Stimulated activated CD4-positive, alpha-beta T cell treated with anti-CD3 and anti-CD28 coated beads, Interleukin-12 subunit alpha, Interleukin-12 subunit beta, amount 100 ng/mL, for 48 hours (primary cell): Measurements from ENCODE around the gene ATP11A.
"Not testable (repeated sequence)": the region's sequence is repeated elsewhere in the genome, so short reads cannot be mapped to it uniquely, and the experiment has no call there.

ENCODE experiments used
- DNase-seq, 3 donors: peaks; one replicate each; pipeline ENCODE4 v3.0.0-alpha.2; 2020; ENCODE audit warnings: low read depth in 2 of 3, low spot score in 1 of 3

Gene ATP11A

DNA sequence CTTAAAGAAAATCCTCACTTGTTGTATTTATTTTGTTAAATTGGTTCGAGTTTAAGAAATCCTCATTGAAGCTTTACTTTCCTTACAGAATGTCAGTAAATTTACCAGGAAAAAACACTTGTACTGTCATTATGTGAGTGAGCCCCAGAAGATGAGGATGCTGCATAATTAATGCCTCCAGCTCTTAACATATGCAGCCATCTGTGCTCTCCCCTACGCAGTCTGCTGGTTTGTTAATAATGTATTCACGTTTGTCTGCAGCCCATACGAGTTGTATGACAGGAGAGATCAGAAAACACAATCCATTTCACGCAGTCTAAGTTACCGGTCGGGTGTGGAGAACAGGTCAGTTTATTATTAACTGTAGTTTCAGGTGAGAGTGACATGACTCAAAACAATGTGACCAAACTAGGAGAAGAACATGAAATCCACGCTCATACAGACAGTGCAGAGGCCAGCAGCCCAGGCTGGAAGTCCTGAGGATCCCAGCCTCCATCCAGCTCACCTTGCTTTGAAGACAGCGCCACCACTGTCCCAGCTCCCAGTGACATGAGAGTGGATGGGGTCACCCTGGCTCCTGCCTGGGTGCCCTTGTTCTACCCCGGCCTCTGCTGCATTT is 19.8 kb upstream of the ATP11A start:
- no peak for DNase-seq

- DNase-seq = no peak
These were observed 19.0 kb upstream of the ATP11A start for GRCh38 chr13:112670864-112671263.

DNA sequence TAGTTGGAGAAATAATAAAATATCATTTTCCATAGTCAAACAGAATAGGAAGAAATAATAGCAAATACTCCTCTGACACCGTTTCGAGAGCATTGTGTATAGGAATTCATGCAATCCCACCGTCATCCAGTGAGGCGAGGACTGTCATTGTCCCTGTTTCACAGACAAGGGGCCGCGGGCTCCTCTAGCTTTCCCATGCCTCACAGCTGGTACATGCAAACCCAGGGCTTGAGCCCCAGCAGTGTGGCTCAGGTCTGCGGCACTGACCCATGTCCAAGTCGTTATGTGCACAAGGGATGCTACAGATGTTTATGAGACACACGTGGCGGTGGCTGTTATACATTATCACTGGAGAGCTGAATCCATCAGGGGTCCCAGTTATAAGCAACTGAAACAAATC is 18.5 kb upstream of the ATP11A start:
- no peak for DNase-seq

- no peak for DNase-seq
These were observed 17.1 kb upstream of the ATP11A start for GRCh38 chr13:112672651-112673284.

DNA sequence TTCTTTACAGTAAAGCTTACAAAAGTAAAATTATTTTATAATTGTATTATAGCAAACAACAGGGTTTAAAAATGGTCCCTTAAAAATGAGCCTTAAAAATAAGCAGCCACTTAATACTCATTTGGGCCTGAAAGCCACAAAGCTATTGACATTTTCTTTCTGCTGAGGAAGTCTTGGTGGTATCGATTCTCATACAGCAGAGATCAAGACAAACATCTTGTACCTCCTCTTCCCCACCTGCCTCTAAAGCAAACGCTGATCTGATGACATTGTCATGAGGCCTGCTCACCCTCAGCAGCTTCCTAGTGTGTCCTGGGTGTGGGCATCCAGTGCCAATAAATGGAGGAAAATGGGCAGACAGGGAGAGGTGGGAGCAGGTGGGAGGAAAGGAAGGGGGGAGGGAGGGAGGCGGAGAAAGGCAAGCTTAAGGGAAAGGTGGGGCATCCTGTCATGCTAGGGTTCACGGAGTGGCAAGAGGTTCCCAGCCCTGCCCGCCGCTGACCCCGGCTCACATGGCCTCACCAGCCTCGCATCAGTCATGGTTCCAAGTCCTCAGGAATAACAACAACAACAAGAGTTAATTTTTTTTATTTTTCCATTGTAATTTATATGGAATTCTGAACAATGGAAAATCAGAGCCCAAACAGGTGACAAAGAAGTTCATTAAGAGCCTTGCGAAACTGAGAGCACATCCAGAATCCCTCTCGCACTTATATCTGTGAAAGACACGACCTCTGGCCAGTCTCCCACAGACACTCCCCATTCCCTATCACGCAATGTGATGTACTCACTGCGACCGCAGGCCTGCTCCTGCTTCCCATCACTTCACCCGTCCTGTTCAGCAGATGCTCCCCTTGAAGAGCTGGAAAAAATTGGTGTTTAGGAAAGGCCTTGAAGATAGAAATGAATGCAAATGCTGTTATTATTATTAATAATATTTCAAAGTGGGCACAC is 15.1 kb upstream of the ATP11A start:
- DNase-seq = no peak

GRCh38 chr13:112675366-112675756 is 14.5 kb upstream of the ATP11A start:
- DNase-seq = no peak

DNA sequence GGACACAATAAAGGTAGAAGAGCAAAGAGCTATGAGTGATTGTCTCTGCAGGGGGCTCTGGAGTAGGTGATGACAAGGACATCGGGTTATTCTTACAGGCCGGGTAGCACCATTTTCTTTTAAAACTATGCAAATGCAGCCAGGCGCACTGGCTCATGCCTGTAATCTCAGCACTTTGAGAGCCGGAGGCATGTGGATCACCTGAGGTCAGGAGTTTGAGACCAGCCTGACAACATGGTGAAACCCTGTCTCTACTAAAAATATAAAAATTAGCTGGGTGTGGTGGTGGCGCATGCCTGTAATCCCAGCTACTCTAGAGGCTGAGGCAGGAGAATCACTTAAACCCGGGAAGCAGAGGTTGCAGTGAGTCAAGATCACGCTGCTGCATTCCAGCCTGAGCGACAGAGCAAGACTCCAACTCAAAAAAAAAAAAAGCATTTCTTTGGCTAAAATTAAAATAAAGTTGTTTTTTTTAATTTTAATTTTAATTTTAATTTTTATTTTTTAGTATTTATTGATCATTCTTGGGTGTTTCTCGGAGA is 12.3 kb upstream of the ATP11A start:
- not testable (repeated sequence) for DNase-seq

GRCh38 chr13:112679381-112679780 is 10.5 kb upstream of the ATP11A start:
- no peak for DNase-seq

- no peak for DNase-seq
These were observed 9.7 kb upstream of the ATP11A start for GRCh38 chr13:112679932-112680677.

DNA sequence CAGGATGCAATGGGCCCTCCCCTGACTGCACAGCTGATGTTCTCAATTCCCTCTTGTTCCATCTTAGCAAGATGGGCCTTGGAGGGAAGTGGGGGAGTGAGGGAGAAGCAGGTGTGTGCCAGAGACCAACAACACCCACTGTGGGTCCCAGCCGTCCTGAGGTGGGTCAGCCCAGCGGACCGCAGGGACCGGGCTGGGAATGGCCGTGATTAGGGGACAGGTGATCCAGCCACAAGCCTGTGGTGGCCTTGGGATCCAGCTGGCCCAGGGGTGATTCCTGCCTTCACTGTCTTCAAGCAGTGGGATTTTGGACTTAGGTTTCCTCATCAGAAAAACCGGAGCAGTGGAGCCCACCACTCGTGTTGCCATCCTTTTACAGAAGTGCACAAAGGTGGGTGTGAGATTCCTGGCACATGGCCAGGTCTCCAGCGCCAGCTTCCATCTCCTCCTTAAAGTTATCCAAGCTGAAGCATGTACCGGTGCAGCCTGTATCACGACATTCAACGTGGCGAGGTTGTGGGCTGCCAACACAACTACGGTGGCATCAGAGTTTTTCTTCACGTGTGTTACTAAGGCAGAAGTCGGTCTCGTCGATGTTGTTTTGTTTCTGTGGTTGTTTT is 9.0 kb upstream of the ATP11A start:
- no peak for DNase-seq

DNA sequence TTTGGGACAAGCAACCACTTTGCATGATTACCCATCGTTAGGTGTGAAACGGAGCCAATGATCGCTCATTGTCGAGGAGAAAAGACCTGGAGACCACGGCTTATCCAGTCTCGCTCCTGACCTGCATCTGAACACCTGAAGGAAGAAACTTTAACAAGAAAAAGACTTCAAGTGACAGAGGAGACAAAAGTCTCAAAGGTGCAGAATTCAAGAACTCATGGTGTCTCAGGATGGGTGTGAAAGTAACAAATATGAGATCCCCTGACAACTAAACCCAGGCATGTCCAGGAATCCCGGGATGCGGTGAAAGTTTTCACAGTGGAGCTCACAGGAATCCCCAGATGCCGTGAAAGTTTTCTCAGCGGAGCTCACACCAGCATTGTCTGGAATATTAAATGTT is 6.3 kb upstream of the ATP11A start:
- no peak for DNase-seq

DNA sequence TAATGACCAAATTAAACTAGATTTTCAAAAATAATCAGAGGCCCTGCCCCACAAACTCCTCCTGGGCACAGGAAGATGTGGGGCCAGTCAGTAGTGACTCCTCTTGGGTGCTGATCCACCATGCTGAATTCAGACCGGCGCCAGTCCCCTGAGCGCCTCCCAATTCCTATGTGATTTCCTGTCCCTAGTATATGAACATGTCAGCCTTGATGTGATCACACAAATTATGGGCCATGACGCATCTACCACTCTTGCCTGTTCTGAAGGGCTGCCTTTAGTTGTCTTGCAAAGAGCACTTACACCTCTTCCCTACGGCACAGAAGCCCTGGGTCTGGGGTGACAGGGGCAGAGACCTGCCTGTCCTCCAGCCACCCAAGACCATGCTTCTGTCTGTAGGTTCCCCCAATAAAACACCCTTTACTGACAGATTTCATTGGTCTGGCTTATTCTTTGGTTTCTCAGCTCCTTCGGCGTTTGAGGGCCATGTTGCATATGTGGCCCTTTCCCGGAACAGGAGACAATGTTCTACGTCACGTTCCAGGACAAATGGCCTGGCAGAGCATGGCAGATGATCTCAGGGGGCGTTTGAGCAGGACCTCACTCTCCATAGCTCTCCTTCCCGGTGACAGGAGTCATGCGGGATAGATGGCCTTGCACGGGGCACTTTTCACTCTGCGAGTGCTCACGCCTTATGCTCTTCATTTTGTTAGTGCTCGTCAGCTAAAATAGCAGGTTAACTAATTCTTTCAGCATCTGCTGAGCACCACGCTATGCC is 5.6 kb upstream of the ATP11A start:
- no peak for DNase-seq

DNA sequence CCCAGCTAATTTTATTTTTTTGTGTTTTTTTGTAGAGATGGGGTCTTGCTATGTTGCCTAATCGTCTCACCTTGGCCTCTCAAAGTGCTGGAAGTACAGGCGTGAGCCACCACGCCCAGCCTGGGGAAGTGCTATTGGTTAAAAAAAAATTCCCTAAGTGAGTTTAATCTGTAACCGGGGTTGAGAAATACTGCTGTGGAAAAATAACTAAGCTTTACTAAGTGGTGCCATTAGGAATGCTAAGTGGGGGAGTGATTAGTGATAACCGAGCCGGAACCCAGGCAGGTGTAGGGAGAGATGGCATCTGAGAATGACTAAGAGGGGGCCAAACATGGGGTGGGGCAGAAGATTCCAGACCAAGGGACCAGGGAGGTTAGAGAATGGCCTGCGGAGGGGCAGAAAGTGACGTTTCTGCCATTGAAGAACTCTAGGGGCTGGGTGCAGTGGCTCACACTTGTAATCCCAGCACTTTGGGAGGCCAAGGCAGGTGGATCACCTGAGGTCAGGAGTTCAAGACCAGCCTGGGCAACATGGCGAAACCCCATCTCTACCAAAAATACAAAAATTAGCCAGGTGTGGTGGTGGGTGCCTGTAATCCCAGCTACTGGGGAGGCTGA is 4.5 kb upstream of the ATP11A start:
- DNase-seq = not testable (repeated sequence)

DNA sequence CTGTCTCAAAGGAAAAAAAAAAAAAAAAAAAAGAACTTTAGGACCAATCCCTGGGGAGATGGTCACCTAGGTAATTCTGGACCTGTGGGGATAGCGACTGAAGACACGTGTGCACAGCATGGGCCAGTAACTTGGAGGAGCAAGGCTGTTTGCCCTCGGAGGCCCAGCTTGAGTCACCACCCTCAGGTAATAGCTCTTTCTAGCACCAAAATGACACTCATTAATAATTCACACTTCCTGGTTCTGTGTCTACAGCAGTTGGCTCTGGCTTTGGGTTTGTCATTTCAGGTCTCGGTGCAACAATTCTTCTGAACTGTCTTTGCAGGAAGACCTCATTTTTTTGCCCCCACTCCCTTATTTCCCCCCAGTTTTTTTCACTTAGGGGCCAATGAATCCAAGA is 3.9 kb upstream of the ATP11A start:
- no peak for DNase-seq

DNA sequence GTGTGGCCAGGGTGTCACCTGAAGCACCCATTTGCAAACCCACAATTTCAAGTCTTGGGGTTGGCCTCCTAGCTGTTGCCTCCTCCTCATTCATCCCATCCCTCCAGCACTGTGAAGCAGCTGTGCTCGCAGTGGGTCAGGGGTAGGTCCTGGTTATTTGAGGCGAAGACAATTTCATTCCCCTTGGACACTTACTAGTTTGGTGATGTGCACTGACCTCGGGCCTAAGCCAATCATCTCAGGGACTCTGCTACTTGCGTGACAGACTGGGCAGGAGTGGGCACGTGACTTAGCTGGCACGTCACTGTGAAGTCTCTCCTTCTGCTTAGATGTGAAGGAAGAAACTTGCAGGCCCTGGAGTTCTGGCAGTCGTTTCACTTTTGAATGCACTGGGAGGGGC is 3.5 kb upstream of the ATP11A start:
- no peak for DNase-seq

DNA sequence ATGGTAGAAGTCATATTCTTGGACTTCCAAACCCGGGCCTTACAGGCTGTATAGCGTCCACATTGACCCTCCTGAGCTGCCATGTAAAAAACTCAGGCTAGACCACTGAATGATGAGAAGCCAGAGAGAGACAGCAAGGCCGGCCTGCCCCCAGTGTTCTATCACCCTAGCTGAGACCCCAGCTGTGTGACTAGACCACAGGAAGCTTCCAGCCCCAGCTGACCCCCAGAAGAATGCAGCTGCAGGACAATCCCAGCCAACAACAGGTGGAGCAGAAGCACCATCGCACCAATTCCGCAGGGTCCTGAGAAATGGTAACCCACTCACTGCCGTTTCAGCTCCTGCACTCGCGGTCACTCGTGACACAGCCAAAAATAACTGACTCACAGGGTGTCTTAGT is 2.9 kb upstream of the ATP11A start:
- no peak for DNase-seq

- no peak for DNase-seq
These were observed 1.8 kb upstream of the ATP11A start for GRCh38 chr13:112687836-112688559.

- peak; percentile 57 to 66 (median 59) for DNase-seq
These were observed 1.1 kb upstream of the ATP11A start for GRCh38 chr13:112688560-112689302.
